Epithelial cell of esophagus (primary cell): Measurements from ENCODE around the gene ZC3H7B.

ENCODE experiments used
- DNase-seq: peaks from one replicate; pipeline ENCODE4 v3.0.0; 2010; ENCODE audit warnings: low read depth
- H3K4me3 ChIP-seq: 2 replicates; pipeline ENCODE4 v1.5.1; 2011; ENCODE audit warnings: mild to moderate bottlenecking, low read length, control low read depth
- TF ChIP-seq, protein P1 (sequence below): IDR thresholded peaks from 2 replicates; pipeline ENCODE4 v1.5.1; 2011; ENCODE audit warnings: low read depth, mild to moderate bottlenecking, low read length, control low read depth, inconsistent platforms; ENCODE audit not compliant: insufficient read depth; ENCODE audit errors: missing control alignments

ZC3H7B gene

DNA sequence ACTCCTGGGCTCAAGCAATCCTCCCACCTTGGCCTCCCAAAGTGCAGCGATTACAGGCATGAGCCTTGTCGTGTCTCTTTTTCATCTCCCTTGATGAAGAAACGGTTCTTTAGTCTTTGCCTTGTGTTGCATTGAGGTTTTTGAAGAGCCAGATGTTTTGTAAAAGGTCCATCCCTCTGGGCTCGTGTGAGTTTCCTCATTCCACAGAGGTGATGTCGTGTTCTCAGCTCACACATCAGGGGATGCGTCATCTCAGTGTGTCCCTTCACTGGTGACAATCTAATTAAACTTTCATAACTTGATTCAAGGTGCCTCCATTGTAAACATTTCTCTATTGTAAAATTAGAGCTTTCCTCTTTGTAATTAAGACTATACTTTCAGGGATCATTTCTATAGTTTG is 50.7 kb downstream of the ZC3H7B start:
- TF ChIP-seq, protein P1, sequence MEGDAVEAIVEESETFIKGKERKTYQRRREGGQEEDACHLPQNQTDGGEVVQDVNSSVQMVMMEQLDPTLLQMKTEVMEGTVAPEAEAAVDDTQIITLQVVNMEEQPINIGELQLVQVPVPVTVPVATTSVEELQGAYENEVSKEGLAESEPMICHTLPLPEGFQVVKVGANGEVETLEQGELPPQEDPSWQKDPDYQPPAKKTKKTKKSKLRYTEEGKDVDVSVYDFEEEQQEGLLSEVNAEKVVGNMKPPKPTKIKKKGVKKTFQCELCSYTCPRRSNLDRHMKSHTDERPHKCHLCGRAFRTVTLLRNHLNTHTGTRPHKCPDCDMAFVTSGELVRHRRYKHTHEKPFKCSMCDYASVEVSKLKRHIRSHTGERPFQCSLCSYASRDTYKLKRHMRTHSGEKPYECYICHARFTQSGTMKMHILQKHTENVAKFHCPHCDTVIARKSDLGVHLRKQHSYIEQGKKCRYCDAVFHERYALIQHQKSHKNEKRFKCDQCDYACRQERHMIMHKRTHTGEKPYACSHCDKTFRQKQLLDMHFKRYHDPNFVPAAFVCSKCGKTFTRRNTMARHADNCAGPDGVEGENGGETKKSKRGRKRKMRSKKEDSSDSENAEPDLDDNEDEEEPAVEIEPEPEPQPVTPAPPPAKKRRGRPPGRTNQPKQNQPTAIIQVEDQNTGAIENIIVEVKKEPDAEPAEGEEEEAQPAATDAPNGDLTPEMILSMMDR = no peak
- DNase-seq = peak; percentile 73
- no peak overlapping the region for H3K4me3 ChIP-seq

GRCh38 chr22:41353862-41354575 is 52.7 kb downstream of the ZC3H7B start:
- DNase-seq = no peak
- no peak overlapping the region for H3K4me3 ChIP-seq
- TF ChIP-seq, protein P1 = no peak

DNA sequence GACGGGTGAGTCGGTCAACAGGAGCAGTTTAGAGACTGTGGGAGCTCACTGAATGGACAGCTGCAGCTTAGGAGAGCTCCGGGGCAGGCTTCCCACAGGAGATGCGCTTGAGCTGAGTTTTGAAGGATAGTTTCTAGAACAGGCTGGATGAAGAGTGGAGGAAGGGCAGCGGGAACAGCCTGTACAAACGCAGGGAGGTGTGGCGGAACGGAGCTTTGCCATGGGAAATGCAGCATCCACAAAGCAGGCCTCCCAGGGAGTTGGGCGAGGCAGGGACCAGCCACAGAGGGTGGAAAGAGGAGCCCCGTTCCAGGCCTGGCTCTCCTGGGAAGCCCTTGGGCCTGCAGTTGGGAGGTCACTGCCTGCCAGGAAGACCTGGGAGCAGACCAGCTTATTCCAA is 53.7 kb downstream of the ZC3H7B start:
- H3K4me3 ChIP-seq = no peak overlapping the region
- TF ChIP-seq, protein P1 = no peak
- no peak for DNase-seq

GRCh38 chr22:41355895-41356294 is 54.6 kb downstream of the ZC3H7B start:
- H3K4me3 ChIP-seq = no peak overlapping the region
- TF ChIP-seq, protein P1 = no peak
- DNase-seq = no peak

- DNase-seq = no peak
- H3K4me3 ChIP-seq = no peak overlapping the region
- TF ChIP-seq, protein P1 = no peak
These were observed 55.2 kb downstream of the ZC3H7B start for GRCh38 chr22:41356430-41357028.

- DNase-seq = no peak
- TF ChIP-seq, protein P1 = no peak
- no peak overlapping the region for H3K4me3 ChIP-seq
These were observed 55.9 kb downstream of the ZC3H7B start for GRCh38 chr22:41357191-41357590.

DNA sequence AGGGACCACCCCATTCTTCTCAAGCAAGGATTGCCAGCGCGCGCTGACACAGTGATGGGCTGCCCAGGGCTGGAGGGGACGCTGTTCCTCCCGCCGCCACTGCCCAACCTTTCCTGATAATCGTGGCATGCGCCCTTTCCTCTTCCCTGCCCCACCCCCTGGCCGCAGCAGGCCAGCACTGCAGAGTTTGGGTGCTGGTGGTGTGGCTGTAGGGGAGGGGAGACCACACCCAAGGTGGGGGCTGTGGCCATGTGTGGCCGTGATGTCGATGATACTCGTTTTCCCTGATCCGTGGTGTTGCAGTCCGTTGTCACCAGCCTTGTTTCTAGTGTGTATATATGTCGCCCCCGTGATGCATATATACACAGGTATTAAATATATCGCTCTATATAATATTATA is 57.6 kb downstream of the ZC3H7B start:
- H3K4me3 ChIP-seq = no peak overlapping the region
- DNase-seq = no peak
- TF ChIP-seq, protein P1 = no peak
